ENCODE data around the gene ABCB7.
"Not testable (repeated sequence)": the region's sequence is repeated elsewhere in the genome, so short reads cannot be mapped to it uniquely, and the experiment has no call there.

The ABCB7 gene

DNA sequence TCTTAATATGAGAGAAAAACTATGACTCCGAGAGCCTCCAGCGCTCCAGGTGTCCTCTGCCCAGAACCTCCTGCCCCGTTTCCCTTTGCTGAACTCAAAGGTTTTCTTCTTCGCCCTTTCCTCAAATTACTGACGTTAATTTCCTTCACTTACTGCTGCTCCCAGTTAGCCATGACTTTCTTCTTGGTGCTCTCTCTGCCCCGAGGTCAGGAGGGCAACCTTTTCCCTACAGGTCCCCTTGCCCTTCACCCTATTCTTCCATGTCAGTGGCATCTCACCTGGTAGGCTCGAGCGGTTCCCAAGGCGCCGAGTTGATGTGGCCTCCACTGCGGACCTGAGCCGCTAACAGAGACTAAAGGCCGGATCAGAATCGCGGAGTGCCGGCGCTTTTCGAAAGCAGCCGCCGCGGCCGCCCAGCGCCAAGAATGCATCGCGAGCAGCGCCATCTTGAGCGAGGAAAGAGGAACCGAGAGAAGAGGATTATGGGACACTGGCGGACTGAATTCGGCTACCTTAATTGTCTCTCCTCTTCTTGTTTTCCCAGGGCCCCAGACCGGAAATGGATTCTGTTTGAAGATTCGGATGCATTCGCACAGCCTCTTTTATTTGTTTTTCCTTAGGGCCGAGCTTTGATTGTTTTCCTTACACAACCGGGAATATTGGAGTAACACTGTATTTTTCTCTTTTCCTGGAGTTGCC, at the start of gene ABCB7:
Gene ABCB7, minus strand, starts transcription at position 457 of the 699 bp plus-strand sequence. Its CDS starts 11 bp downstream, at position 446.
- peak; percentile 3 for DNase-seq (ENCODE audit: low read depth, low spot score)

GRCh38 chrX:75188415-75189206, 32.5 kb upstream of the ABCB7 start:
- not testable (repeated sequence) for DNase-seq (ENCODE audit: low read depth, low spot score)

- no peak for DNase-seq (ENCODE audit: low read depth, low spot score)
Observed at GRCh38 chrX:75181721-75182120, 25.6 kb upstream of the ABCB7 start.

- DNase-seq (ENCODE audit: low read depth, low spot score), result not testable (repeated sequence)
Observed at GRCh38 chrX:75179536-75180293, 23.6 kb upstream of the ABCB7 start.

GRCh38 chrX:75172257-75172890, 16.3 kb upstream of the ABCB7 start:
- not testable (repeated sequence) for DNase-seq (ENCODE audit: low read depth, low spot score)

GRCh38 chrX:75158054-75158453, 2.0 kb upstream of the ABCB7 start:
- no peak for DNase-seq (ENCODE audit: low read depth, low spot score)

GRCh38 chrX:75156531-75156945, 455 bp upstream of the ABCB7 start:
- DNase-seq (ENCODE audit: low read depth, low spot score), result no peak

DNA sequence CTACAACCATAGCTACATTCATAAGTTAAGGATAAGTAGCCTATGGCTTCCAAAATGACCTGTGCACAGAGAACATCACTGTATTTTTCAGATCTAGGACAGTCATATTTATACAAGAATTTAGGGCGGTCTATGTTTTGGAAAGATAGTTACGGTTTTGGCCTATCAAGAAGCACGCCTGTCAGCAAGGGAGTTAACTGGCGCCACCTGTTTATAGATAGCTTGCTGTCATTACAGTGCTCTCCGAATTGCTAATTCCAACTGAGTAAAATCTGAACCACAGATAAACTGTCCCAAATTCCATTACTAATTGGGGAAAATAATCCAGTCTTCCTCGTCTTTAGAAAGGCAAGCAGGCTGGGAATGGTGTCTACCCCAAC, 646 bp downstream of the ABCB7 start:
- DNase-seq (ENCODE audit: low read depth, low spot score), result no peak

GRCh38 chrX:75154871-75155270, 1.2 kb downstream of the ABCB7 start:
- DNase-seq (ENCODE audit: low read depth, low spot score), result no peak

GRCh38 chrX:75151827-75152592, 4.1 kb downstream of the ABCB7 start:
- DNase-seq (ENCODE audit: low read depth, low spot score), result no peak

DNA sequence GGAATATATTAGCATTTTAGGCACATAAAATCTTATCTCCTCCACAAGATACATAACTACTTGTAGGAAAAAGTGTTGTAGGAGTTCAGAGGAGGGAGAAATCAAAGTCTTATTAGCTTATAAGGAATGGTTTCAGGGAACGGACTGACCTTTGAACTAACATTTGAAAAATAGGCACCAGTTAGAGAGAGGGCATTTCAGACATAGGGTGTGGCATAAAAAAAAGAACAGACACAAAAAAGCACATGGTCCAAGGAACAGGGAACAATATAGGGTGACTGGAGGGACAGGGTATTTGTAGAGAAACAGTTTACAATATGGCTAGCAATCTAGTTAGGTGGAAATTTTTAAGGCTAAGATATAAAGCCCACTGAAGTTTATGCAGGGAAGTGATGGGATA, 6.4 kb downstream of the ABCB7 start:
- no peak for DNase-seq (ENCODE audit: low read depth, low spot score)

- DNase-seq (ENCODE audit: low read depth, low spot score), result no peak
Observed at GRCh38 chrX:75132672-75133071, 23.4 kb downstream of the ABCB7 start.

- no peak for DNase-seq (ENCODE audit: low read depth, low spot score)
Observed at GRCh38 chrX:75131973-75132627, 24.0 kb downstream of the ABCB7 start.

DNA sequence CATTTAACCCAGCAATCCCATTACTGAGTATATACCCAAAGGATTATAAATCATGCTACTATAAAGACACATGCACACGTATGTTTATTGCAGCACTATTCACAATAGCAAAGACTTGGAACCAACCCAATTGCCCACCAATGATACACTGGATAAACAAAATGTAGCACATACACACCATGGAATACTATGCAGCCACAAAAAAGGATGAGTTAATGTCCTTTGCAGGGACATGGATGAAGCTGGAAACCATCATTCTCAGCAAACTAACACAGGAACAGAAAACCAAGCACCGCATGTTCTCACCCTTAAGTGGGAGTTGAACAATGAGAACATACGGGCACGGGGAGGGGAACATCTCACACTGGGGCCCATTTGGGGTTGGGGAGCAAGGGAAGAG, 27.0 kb downstream of the ABCB7 start:
- not testable (repeated sequence) for DNase-seq (ENCODE audit: low read depth, low spot score)

DNA sequence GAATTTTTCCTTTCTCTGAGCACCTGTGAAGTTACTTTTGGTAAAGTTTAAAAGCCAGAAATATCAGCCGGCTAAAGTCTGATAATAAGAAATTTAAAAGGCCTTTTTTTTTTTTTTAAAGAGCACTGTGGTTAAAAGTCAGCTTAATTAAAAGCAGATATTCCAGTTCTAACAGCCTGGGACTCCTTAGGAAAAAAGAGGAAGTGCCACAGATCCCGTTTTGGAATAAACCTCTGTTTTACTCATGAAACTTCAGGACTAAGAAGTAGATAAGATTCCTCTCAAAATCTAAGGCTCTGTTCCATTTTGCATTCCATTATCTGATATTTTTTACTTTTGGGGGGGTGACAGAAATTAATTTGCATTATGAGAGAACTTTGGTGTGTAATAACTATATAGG, 37.8 kb downstream of the ABCB7 start:
- no peak for DNase-seq (ENCODE audit: low read depth, low spot score)

DNA sequence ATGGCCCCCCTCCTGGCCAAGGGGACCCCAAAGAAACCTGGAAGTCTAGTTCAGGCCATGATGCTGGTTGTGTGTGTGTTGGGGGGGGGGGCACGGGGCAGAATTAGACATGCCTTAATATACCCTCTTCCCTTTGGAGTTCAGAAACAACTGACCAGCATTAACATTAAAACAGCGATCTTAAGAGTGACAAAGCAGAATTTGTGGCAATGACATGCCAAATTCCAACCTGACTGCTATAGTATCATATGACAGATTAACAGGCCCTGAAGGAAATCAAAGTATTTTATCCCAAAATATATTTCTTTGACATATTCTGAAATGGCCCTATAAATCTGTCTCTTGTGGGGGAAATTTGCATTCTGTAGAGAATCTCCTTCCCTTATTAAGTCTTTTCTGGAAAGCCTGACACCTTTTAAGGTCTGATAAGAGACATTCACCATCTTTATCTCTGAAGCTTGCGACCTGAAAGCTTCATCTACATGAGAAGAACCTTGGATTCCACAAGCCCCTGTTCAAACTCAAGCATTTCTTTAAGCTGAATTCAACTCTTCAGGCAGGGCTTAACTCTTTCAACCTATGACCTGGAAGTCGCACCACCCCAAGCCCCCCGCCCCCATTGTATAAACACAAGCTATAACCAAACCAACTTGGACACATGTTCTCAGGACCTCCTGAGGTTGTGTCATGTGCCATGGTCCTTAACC, 40.2 kb downstream of the ABCB7 start:
- no peak for DNase-seq (ENCODE audit: low read depth, low spot score)

DNA sequence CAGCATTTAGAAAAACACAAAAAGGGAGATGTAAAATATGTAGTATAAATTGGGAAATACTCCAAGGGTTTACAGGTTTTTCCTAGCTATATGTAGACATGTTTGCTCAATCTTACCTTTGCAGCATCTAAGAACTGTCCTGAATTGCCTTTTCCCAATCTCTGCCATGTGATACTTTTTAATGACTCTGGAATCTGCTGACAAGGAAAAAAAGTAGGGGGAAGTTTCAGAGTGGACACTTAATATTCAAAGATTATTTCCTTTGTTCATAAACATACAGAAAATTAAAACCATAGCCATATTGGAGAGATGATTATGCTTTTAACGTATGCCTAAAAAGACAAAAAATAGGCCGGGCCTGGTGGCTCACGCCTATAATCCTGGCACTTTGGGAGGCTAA, 41.4 kb downstream of the ABCB7 start:
- DNase-seq (ENCODE audit: low read depth, low spot score), result no peak

DNA sequence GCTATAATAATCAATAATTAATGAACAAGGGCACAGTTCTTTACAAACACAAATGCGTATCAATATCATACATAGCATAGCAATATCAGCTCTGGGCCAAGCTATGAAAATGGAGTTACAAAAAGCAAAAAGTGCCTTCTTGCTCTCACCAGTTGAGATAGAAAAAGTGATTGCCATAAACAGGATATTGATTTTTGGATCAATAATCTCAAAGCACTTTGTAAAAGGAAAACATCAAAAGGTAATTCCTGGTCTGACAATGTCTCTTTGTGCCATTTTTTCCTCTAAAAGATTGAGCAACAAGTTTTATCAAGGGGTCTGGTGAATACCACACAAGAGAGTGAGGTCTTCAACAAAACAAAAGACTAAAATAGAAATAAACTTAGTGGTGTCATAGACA, 42.4 kb downstream of the ABCB7 start:
- no peak for DNase-seq (ENCODE audit: low read depth, low spot score)

GRCh38 chrX:75107863-75108509, 48.1 kb downstream of the ABCB7 start:
- no peak for DNase-seq (ENCODE audit: low read depth, low spot score)
